SK-MEL-5 (cell line): ENCODE results near the gene C19orf53. TPM values are rescaled to one million over a fixed set of nuclear protein-coding genes. Genes with fewer than 3 reads are reported as not detected.

ENCODE experiments used
- DNase-seq: peaks from one replicate; pipeline ENCODE4 v3.0.0-alpha.2; 2016; ENCODE audit warnings: low read depth, low spot score
- in situ Hi-C: cut with HindIII; loops from 2 replicates; pipeline ENCODE4 v1.10.0; 2016; ENCODE audit warnings: low sequenced_read_pairs, high pct_unique_total_duplicates, low pct_unique_long_range_greater_than_20kb
- total RNA-seq: library from RNA; depleted of rRNA; stranded (reverse); fragments of >200 nt; shearing (Covaris generic); gene quantifications from 2 replicates; pipeline ENCODE4 v1.2.3, GENCODE V29; 2014

The C19orf53 gene
- total RNA-seq, 1 experiment from 2014 or later, result 175 TPM

DNA sequence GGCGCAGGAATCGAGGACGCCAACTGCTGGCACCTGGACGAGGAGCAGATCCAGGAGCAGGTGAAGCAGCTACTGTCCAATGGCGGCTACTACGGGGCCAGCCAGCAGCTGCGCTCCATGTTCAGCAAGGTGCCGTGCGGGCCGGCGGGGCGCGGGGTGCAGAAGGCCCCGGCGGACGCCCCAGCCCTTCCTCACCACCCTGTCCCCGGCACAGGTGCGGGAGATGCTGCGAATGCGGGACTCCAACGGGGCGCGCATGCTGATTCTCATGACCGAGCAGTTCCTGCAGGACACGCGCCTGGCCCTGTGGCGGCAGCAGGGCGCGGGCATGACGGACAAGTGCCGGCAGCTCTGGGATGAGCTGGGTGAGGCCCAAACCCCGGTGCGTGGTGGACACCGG is 34.6 kb downstream of the C19orf53 start:
- in situ Hi-C loops, result no loop called here
- no peak for DNase-seq

- in situ Hi-C loops, result no loop called here
Observed at GRCh38 chr19:13812544-13812943, 38.3 kb downstream of the C19orf53 start.

DNA sequence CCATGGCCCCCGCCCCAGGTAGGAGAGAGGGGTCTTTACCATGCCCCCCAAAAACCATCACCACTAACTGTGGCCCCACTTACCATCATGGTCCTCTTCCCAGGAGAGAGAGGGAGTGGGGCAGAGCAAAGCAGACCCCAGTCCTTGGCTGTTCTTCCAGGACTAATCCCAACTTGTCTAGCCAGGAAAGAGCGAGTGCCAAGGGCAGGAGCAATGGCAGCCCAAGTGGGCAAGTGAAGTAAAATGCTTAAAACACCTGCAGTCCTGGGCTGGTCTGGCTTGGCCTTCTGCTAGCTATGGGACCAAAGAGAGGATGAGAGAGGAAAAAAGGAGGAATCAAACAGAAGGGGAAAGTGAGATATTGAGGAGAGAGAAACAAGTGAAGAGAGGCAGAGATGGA is 38.9 kb downstream of the C19orf53 start:
- in situ Hi-C loops, result no loop called here
- no peak for DNase-seq

More at GRCh38 chr19:13812544-13812943, 38.3 kb downstream of the C19orf53 start:
- DNase-seq, result no peak

DNA sequence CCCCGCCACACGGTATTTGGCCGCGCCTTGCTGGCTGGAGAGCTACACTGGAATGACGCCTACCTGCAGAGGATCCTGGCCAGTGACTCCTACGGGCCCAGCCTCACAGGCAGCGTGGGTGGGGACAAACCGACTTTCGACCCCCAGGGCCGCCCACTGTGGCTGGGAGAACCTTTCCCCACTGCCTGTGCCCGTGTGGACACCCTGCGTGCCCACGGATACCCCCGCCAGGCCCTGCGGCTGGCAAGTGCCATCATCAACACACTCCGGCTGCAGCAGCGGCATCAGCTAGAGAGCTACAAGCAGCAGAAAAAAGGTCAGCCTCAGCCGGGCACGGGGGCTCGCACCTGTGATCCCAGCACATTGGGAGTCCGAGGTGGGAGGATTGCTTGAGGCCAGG is 40.3 kb downstream of the C19orf53 start:
- in situ Hi-C loops, result no loop called here

GRCh38 chr19:13817018-13817614 is 42.9 kb downstream of the C19orf53 start:
- in situ Hi-C loops, result no loop called here
- DNase-seq, result no peak

More for the DNA sequence above, 40.3 kb downstream of the C19orf53 start:
- no peak for DNase-seq

DNA sequence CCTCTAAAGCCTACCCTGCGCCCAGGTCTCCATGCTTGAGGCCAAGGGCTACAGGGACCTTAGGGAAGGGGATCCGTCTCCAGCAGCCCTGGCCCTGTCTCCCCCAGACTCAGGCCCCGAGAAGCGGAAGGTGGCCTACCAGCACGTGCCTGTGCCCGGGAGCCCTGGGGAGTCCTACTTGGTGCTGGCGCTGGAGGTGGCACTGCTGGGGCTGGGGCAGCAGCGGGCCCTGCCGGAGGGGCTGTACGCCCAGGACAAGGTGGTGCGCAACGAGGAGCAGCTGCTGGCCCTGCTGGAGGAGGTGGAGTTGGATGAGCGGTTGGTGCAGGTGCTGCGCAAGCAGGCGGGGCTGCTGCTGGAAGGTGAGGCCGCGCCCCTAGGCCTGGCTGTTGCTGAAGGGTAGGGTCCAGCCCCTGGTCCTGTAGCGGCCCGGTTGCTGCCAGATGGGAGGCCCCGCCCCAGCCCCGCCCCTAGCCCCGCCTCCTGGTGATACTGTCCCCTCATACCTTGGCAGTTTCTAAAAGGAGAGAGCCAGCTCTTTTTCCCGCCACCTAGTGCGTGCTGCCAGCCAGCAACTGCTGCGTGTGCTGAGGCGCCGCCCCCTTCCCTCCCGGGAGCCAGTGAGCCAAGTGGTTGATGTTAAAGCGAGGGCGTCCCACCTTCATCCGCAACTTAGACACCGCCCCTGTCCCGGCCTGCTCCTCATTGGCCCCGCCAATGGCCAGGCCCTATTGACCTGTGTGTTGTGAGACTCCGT is 43.5 kb downstream of the C19orf53 start:
- DNase-seq, result no peak
- in situ Hi-C loops, result no loop called here

DNA sequence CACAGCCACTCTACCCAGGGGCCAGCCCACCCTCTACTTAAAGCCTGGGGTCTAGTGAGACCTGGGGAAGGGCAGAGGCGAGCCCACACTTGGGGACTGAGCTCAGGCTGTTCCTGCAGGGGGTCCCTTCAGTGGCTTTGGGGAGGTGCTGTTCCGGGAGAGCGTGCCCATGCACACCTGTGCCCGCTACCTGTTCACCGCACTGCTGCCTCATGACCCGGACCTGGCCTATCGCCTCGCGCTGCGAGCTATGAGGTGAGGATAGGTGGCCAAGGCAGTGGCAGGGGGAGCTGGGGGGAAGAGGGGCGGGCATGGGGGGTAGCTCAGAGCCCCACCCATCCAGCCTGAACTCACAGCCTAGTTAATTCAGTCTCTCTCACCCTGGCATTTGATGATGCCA is 45.0 kb downstream of the C19orf53 start:
- in situ Hi-C loops, result no loop called here
- no peak for DNase-seq

- in situ Hi-C loops, result no loop called here
- no peak for DNase-seq
Observed at GRCh38 chr19:13821292-13821691, 47.0 kb downstream of the C19orf53 start.

GRCh38 chr19:13823256-13823655 is 49.0 kb downstream of the C19orf53 start:
- in situ Hi-C loops, result no loop called here
- DNase-seq, result no peak

GRCh38 chr19:13823901-13824300 is 49.6 kb downstream of the C19orf53 start:
- DNase-seq, result no peak
- in situ Hi-C loops, result no loop called here

- in situ Hi-C loops, result no loop called here
- DNase-seq, result no peak
Observed at GRCh38 chr19:13824703-13825102, 50.4 kb downstream of the C19orf53 start.

DNA sequence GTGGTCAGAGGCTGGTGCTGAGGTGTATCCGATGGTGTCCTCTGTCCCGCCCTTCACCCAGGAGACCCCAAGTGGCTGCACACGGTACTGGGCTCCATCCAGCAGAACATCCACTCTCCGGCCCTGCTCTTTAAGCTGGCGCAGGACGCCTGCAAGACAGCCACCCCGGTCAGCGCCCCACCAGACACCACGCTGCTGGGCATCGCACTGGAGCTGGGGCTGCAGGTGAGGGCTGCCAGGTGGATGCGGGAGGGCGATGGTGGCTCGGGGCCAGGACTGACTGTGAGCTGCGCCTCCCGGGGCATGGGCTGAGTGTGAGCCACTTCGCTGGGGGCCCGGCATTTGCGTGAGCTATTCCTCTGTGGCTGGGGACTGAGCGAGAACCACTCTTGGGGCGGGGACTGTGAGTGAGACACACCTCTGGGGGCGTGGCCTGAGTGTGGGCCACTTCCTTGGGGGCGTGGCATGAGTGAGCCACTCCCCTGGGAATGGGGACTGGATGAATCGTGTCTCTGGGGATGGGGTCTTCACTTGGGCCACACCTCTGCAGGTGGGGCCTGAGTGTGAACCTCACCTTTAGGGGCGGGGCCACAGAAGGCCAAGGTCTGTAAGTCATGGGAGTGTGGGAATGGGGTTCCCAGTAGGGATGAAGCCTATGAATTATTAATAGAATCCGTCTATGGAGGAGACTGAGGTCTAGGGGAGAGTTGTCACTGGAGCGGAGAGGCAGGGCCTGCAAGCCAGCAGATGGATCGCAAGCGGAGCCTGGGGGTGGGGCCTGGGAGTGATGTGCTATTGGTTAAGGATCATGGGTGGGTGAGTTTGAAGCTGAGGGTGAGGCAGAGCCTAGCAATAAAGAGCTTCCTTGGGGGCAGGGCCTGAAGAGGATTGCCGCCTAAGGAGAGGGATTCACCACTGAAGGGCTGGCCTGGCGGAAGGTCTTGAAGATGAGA is 51.5 kb downstream of the C19orf53 start:
- in situ Hi-C loops, result no loop called here
- peak; percentile 54 for DNase-seq

DNA sequence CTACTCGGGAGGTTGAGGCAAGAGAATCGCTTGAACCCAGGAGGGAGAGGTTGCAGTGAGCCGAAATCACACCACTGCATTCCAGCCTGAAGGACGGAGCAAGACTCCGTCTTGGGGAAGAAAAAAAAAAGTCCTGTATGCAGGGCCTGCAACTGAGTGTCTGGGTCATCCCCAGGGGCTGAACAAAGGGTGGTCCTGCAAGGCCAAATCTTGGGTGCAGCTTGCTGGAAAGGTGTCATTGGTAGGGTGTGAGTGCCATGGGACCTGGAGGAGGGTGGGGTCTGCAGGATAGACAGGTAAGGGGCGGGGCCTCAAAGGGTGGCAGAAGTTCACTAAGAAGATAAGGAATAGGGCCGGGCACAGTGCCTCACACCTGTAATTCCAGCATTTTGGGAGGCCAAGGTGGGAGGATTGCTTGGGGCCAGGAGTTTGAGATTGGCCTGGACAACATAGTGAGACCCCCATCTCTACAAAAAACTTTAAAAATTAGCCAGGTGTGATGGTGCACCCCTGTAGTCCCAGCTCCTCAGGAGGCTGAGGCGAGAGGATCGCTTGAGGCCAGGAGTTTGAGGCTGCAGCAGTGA is 52.5 kb downstream of the C19orf53 start:
- in situ Hi-C loops, result no loop called here
- DNase-seq, result no peak

DNA sequence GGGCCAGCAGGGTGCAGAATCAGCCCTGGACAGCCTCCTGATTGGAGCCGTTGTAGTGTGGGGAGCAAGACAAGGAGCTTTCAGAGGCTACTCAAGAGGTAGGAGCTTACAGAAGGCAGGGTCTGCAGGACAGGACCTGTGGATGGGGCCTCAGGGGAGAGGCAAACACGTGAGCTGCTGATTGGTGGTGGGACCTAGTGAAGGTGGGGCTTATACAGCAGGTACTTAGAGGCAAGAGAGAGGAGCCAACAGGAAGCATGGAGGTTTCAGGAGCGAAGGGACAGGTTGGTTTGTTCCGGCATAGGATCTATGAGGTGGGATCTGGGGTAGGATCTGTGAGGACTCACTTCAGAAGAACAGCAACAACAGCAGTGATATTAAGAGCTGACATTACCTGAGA is 53.4 kb downstream of the C19orf53 start:
- in situ Hi-C loops, result no loop called here
- no peak for DNase-seq
